ENCODE measurements around the gene GFY. TPM values are rescaled to one million over a fixed set of nuclear protein-coding genes. Genes with fewer than 3 reads are reported as not detected.

GFY gene
- total and polyA plus RNA-seq, 9 of the 15 experiments (the other 6 are each of a cell fraction or from before 2014, with no cell fraction given): 0.06 to 0.40 (median 0.19) TPM; not detected in 3

GRCh38 chr19:49475995-49476880, 51.0 kb downstream of the GFY start (continued):
- no peak for TF ChIP-seq ZNF511 (CRISPR knock-in tag; IDR thresholded peaks at IDR 0.05)
- no peak for TF ChIP-seq SNAPC5 (CRISPR knock-in tag; IDR thresholded peaks at IDR 0.05)
- no peak for TF ChIP-seq ZNF717 (CRISPR knock-in tag; IDR thresholded peaks at IDR 0.05)
- TF ChIP-seq RBM25 (IDR thresholded peaks at IDR 0.05; ENCODE audit: low read depth, low read length, severe bottlenecking): no peak
- no peak for TF ChIP-seq ZNF668 (CRISPR knock-in tag; IDR thresholded peaks at IDR 0.05)
- TF ChIP-seq VEZF1 (CRISPR knock-in tag; IDR thresholded peaks at IDR 0.05): 0 out of 2 replicates have a peak, but pooled peaks have one; percentile 17
- no peak for TF ChIP-seq ZNF766 (CRISPR knock-in tag; conservative IDR thresholded peaks at IDR 0.05)
- no peak for TF ChIP-seq PHB2 (IDR thresholded peaks at IDR 0.05; ENCODE audit: low read depth)
- TF ChIP-seq ZMIZ1 (IDR thresholded peaks at IDR 0.05; ENCODE audit: low read depth in 2 of 2, low read length in 2 of 2): no peak
- TF ChIP-seq E2F3 (CRISPR knock-in tag; IDR thresholded peaks at IDR 0.05): no peak
- TF ChIP-seq NEUROD1 (IDR thresholded peaks at IDR 0.05; ENCODE audit: borderline replicate concordance, low read depth, low read length, partially characterized antibody): no peak
- TF ChIP-seq ZBTB17 (CRISPR knock-in tag; IDR thresholded peaks at IDR 0.05): no peak
- TF ChIP-seq SRSF3 (IDR thresholded peaks at IDR 0.05; ENCODE audit: insufficient read depth, low read length): no peak
- TF ChIP-seq PBX2 (CRISPR knock-in tag; IDR thresholded peaks at IDR 0.05; ENCODE audit: low read depth): no peak
- TF ChIP-seq PBX2 (tag; conservative IDR thresholded peaks at IDR 0.05; ENCODE audit: low read depth): no peak
- TF ChIP-seq KLF13 (tag; IDR thresholded peaks at IDR 0.05; ENCODE audit: borderline replicate concordance, low read depth): no peak
- no peak for TF ChIP-seq FOXM1 (IDR thresholded peaks at IDR 0.05; ENCODE audit: low read depth)
- no peak for TF ChIP-seq FOXM1 (CRISPR knock-in tag; IDR thresholded peaks at IDR 0.05; ENCODE audit: low read depth)
- TF ChIP-seq KHSRP (IDR thresholded peaks at IDR 0.05): no peak
